ENCODE measurements around the gene HAUS3. TPM values are rescaled to one million over a fixed set of nuclear protein-coding genes. Genes with fewer than 3 reads are reported as not detected.

HAUS3 gene
- total RNA-seq, 1 experiment from 2014 or later = 11.9 TPM

DNA sequence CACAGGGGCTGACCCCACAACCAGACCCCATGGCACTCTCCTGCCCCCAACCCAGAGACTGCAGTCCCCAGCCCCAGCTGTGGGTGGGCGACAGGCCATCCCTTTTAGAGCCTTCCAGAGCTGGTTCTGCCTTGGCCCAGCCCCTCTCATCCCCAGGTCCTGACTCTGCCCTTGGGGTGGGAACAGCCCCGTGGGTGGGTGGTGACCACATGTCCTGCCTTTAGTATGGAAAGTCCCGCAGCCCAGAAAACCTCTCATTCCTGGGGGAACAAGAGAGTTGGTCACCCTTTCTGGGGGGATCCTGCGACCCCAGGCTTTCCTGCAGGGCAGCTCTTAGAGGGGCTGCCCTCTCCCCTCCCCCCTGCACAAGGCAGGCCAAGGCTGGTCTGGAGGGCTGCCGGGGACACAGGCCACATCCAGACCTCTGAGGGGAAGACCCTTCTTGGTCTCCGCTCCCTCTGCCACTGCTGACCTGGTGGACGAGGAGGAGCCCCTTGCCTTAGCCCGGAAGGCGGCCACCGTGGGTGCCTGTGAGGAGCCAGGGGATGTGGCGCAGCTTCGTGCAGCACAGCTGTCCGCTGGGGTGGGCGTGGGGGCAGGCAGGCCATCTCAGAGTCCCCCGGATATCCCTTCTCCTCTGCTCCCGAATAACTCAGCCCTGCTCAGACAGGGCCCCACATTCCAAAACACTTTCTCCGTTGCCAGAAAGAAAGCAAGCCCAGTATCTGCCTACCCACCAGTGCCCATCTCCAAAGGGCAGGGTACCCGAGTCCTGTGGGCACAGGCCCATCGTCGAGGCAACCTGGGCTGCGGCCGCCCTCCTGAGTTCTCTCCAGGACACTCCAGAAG is 26.7 kb upstream of the HAUS3 start:
- ChIA-PET CTCF (interaction anchor here (0.6 to 1.8 kb wide), 10 partner anchors 13 to 194 kb away, joined by 3 to 12 read pairs (median 4); partner anchors contain the start of genes CFAP99, HAUS3, POLN and ZFYVE28), POLR2A (no interaction called here)
- no peaks in the 10 kb centered on the region for H3K9me3 Mint-ChIP-seq
- ATAC-seq (no peak), DNase-seq (ENCODE audit: low spot score) (no peak)
- H3K27me3 Mint-ChIP-seq (ENCODE audit: low read depth) = peaks cover 2% of the 10 kb centered on the region; the same call in 1 of the 2 replicates
- H3K36me3 Mint-ChIP-seq = no peaks in the 10 kb centered on the region
- peaks cover 9% of the 10 kb centered on the region for H3K4me1 Mint-ChIP-seq
- H3K27ac Mint-ChIP-seq = peak overlapping the region; percentile 18; the same call in 1 of the 2 replicates
- no peak overlapping the region for H3K4me3 Mint-ChIP-seq
- TF ChIP-seq FOXP1 (CRISPR knock-in tag; IDR thresholded peaks at IDR 0.05; ENCODE audit: borderline replicate concordance) = 0 out of 2 replicates have a peak, but pooled peaks have one; percentile 42
- TF ChIP-seq TEAD1 (CRISPR knock-in tag; IDR thresholded peaks at IDR 0.05) = no peak
- TF ChIP-seq, protein P1, sequence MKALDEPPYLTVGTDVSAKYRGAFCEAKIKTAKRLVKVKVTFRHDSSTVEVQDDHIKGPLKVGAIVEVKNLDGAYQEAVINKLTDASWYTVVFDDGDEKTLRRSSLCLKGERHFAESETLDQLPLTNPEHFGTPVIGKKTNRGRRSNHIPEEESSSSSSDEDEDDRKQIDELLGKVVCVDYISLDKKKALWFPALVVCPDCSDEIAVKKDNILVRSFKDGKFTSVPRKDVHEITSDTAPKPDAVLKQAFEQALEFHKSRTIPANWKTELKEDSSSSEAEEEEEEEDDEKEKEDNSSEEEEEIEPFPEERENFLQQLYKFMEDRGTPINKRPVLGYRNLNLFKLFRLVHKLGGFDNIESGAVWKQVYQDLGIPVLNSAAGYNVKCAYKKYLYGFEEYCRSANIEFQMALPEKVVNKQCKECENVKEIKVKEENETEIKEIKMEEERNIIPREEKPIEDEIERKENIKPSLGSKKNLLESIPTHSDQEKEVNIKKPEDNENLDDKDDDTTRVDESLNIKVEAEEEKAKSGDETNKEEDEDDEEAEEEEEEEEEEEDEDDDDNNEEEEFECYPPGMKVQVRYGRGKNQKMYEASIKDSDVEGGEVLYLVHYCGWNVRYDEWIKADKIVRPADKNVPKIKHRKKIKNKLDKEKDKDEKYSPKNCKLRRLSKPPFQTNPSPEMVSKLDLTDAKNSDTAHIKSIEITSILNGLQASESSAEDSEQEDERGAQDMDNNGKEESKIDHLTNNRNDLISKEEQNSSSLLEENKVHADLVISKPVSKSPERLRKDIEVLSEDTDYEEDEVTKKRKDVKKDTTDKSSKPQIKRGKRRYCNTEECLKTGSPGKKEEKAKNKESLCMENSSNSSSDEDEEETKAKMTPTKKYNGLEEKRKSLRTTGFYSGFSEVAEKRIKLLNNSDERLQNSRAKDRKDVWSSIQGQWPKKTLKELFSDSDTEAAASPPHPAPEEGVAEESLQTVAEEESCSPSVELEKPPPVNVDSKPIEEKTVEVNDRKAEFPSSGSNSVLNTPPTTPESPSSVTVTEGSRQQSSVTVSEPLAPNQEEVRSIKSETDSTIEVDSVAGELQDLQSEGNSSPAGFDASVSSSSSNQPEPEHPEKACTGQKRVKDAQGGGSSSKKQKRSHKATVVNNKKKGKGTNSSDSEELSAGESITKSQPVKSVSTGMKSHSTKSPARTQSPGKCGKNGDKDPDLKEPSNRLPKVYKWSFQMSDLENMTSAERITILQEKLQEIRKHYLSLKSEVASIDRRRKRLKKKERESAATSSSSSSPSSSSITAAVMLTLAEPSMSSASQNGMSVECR (CRISPR knock-in tag; IDR thresholded peaks at IDR 0.05; ENCODE audit: borderline replicate concordance) = no peak
- TF ChIP-seq, protein P2, sequence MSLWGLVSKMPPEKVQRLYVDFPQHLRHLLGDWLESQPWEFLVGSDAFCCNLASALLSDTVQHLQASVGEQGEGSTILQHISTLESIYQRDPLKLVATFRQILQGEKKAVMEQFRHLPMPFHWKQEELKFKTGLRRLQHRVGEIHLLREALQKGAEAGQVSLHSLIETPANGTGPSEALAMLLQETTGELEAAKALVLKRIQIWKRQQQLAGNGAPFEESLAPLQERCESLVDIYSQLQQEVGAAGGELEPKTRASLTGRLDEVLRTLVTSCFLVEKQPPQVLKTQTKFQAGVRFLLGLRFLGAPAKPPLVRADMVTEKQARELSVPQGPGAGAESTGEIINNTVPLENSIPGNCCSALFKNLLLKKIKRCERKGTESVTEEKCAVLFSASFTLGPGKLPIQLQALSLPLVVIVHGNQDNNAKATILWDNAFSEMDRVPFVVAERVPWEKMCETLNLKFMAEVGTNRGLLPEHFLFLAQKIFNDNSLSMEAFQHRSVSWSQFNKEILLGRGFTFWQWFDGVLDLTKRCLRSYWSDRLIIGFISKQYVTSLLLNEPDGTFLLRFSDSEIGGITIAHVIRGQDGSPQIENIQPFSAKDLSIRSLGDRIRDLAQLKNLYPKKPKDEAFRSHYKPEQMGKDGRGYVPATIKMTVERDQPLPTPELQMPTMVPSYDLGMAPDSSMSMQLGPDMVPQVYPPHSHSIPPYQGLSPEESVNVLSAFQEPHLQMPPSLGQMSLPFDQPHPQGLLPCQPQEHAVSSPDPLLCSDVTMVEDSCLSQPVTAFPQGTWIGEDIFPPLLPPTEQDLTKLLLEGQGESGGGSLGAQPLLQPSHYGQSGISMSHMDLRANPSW (CRISPR knock-in tag; conservative IDR thresholded peaks at IDR 0.05; ENCODE audit: low read depth) = no peak

DNA sequence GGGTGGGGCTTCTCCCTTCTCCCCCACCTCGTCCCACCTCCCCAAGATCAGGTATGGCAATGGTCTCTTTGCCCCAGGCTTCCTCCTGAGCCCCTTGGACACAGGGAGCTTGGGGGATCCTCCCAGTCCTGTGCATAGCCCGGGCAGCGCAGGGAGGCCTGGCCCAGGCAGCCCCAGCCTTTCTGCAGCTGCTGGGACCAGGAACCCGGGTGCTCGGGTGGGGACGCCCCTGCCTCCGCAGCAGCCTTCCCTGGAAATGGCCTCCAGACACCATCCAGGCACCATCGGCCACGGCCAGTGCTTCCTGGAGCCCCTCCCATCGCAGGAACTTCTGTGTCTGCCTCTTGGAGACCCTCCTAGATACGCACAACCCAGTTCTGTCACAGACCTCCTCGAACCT is 25.9 kb upstream of the HAUS3 start:
- H3K9me3 Mint-ChIP-seq = no peaks in the 10 kb centered on the region
- no peak overlapping the region for H3K4me3 Mint-ChIP-seq
- H3K4me1 Mint-ChIP-seq = peaks cover 9% of the 10 kb centered on the region
- ATAC-seq (no peak), DNase-seq (ENCODE audit: low spot score) (no peak)
- ChIA-PET POLR2A (no interaction called here), CTCF (interaction anchor here (0.6 to 1.8 kb wide), 2 partner anchors 28 to 151 kb away, joined by 3 to 6 read pairs; partner anchors contain the start of genes CFAP99 and ZFYVE28)
- peaks cover 7% of the 10 kb centered on the region for H3K27me3 Mint-ChIP-seq (ENCODE audit: low read depth)
- no peaks in the 10 kb centered on the region for H3K36me3 Mint-ChIP-seq
- no peak overlapping the region for H3K27ac Mint-ChIP-seq
- TF ChIP-seq, protein P3, sequence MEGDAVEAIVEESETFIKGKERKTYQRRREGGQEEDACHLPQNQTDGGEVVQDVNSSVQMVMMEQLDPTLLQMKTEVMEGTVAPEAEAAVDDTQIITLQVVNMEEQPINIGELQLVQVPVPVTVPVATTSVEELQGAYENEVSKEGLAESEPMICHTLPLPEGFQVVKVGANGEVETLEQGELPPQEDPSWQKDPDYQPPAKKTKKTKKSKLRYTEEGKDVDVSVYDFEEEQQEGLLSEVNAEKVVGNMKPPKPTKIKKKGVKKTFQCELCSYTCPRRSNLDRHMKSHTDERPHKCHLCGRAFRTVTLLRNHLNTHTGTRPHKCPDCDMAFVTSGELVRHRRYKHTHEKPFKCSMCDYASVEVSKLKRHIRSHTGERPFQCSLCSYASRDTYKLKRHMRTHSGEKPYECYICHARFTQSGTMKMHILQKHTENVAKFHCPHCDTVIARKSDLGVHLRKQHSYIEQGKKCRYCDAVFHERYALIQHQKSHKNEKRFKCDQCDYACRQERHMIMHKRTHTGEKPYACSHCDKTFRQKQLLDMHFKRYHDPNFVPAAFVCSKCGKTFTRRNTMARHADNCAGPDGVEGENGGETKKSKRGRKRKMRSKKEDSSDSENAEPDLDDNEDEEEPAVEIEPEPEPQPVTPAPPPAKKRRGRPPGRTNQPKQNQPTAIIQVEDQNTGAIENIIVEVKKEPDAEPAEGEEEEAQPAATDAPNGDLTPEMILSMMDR (IDR thresholded peaks at IDR 0.05) = no peak
- TF ChIP-seq NFE2L1 (CRISPR knock-in tag; IDR thresholded peaks at IDR 0.05) (no peak), GRHL2 (CRISPR knock-in tag; IDR thresholded peaks at IDR 0.05; ENCODE audit: insufficient replicate concordance, severe bottlenecking) (no peak), NFYB (CRISPR knock-in tag; conservative IDR thresholded peaks at IDR 0.05; ENCODE audit: low read depth) (no peak), ZNF317 (CRISPR knock-in tag; IDR thresholded peaks at IDR 0.05; ENCODE audit: borderline replicate concordance, low read depth) (no peak)
- TF ChIP-seq, protein P4, sequence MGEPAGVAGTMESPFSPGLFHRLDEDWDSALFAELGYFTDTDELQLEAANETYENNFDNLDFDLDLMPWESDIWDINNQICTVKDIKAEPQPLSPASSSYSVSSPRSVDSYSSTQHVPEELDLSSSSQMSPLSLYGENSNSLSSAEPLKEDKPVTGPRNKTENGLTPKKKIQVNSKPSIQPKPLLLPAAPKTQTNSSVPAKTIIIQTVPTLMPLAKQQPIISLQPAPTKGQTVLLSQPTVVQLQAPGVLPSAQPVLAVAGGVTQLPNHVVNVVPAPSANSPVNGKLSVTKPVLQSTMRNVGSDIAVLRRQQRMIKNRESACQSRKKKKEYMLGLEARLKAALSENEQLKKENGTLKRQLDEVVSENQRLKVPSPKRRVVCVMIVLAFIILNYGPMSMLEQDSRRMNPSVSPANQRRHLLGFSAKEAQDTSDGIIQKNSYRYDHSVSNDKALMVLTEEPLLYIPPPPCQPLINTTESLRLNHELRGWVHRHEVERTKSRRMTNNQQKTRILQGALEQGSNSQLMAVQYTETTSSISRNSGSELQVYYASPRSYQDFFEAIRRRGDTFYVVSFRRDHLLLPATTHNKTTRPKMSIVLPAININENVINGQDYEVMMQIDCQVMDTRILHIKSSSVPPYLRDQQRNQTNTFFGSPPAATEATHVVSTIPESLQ (CRISPR knock-in tag; IDR thresholded peaks at IDR 0.05) = no peak

Measured in WTC11 (cell line).